ENCODE data around the gene INHBB.

INHBB gene

GRCh38 chr2:120334068-120334467 is 11.9 kb upstream of the INHBB start:
- Histone ChIP-seq H3K9me3 (ENCODE audit: control insufficient read depth in 5 of 5, low read length in 5 of 5) (peaks cover 0 to 4% (median 4%) of the 10 kb centered on the region in 5 donors), H3K27ac (ENCODE audit: low read depth, low read length) (no peak overlapping the region), H3K27me3 (ENCODE audit: control insufficient read depth in 5 of 5, insufficient read depth in 4 of 5, low read length in 5 of 5) (peaks cover 0 to 9% (median 0%) of the 10 kb centered on the region in 5 donors), H3K4me3 (ENCODE audit: low read depth in 1 of 5, low read length in 5 of 5) (no peak overlapping the region), H3K9ac (ENCODE audit: low read length in 5 of 5) (no peak overlapping the region), H3K36me3 (ENCODE audit: control insufficient read depth in 5 of 5, insufficient read depth in 5 of 5, low read length in 5 of 5) (no peaks in the 10 kb centered on the region), H3K4me1 (ENCODE audit: control insufficient read depth in 5 of 5, insufficient read depth in 5 of 5, low read length in 5 of 5) (no peaks in the 10 kb centered on the region)

- Histone ChIP-seq H3K9me3 (ENCODE audit: control insufficient read depth in 5 of 5, low read length in 5 of 5) (peaks cover 0 to 4% (median 4%) of the 10 kb centered on the region in 5 donors), H3K4me3 (ENCODE audit: low read depth in 1 of 5, low read length in 5 of 5) (no peak overlapping the region), H3K27me3 (ENCODE audit: control insufficient read depth in 5 of 5, insufficient read depth in 4 of 5, low read length in 5 of 5) (peaks cover 0 to 13% (median 0%) of the 10 kb centered on the region in 5 donors), H3K27ac (ENCODE audit: low read depth, low read length) (no peak overlapping the region), H3K36me3 (ENCODE audit: control insufficient read depth in 5 of 5, insufficient read depth in 5 of 5, low read length in 5 of 5) (no peaks in the 10 kb centered on the region), H3K4me1 (ENCODE audit: control insufficient read depth in 5 of 5, insufficient read depth in 5 of 5, low read length in 5 of 5) (no peaks in the 10 kb centered on the region), H3K9ac (ENCODE audit: low read length in 5 of 5) (no peak overlapping the region)
Observed at GRCh38 chr2:120336749-120337148, 9.2 kb upstream of the INHBB start.

GRCh38 chr2:120338015-120338414 is 7.9 kb upstream of the INHBB start:
- Histone ChIP-seq H3K4me1 (ENCODE audit: control insufficient read depth in 5 of 5, insufficient read depth in 5 of 5, low read length in 5 of 5) (peaks cover 0 to 7% (median under 1%) of the 10 kb centered on the region in 5 donors), H3K9ac (ENCODE audit: low read length in 5 of 5) (no peak overlapping the region), H3K27ac (ENCODE audit: low read depth, low read length) (no peak overlapping the region), H3K36me3 (ENCODE audit: control insufficient read depth in 5 of 5, insufficient read depth in 5 of 5, low read length in 5 of 5) (no peaks in the 10 kb centered on the region), H3K4me3 (ENCODE audit: low read depth in 1 of 5, low read length in 5 of 5) (no peak overlapping the region), H3K9me3 (ENCODE audit: control insufficient read depth in 5 of 5, low read length in 5 of 5) (peaks cover 0 to 4% (median 4%) of the 10 kb centered on the region in 5 donors), H3K27me3 (ENCODE audit: control insufficient read depth in 5 of 5, insufficient read depth in 4 of 5, low read length in 5 of 5) (peaks cover 0 to 16% (median 0%) of the 10 kb centered on the region in 5 donors)

GRCh38 chr2:120341977-120342376 is 4.0 kb upstream of the INHBB start:
- no peaks in the 10 kb centered on the region for H3K9me3 ChIP-seq (ENCODE audit: control insufficient read depth in 5 of 5, low read length in 5 of 5)
- H3K4me3 ChIP-seq (ENCODE audit: low read depth in 1 of 5, low read length in 5 of 5), result no peak overlapping the region
- peaks cover 0 to 13% (median 0%) of the 10 kb centered on the region in 5 donors for H3K27me3 ChIP-seq (ENCODE audit: control insufficient read depth in 5 of 5, insufficient read depth in 4 of 5, low read length in 5 of 5)
- H3K4me1 ChIP-seq (ENCODE audit: control insufficient read depth in 5 of 5, insufficient read depth in 5 of 5, low read length in 5 of 5), result peaks cover 4 to 35% (median 21%) of the 10 kb centered on the region in 5 donors
- H3K9ac ChIP-seq (ENCODE audit: low read length in 5 of 5), result no peak overlapping the region
- no peak overlapping the region for H3K27ac ChIP-seq (ENCODE audit: low read depth, low read length)
- H3K36me3 ChIP-seq (ENCODE audit: control insufficient read depth in 5 of 5, insufficient read depth in 5 of 5, low read length in 5 of 5), result no peaks in the 10 kb centered on the region

- Histone ChIP-seq H3K4me3 (ENCODE audit: low read depth in 1 of 5, low read length in 5 of 5) (no peak overlapping the region), H3K36me3 (ENCODE audit: control insufficient read depth in 5 of 5, insufficient read depth in 5 of 5, low read length in 5 of 5) (no peaks in the 10 kb centered on the region), H3K9me3 (ENCODE audit: control insufficient read depth in 5 of 5, low read length in 5 of 5) (no peaks in the 10 kb centered on the region), H3K4me1 (ENCODE audit: control insufficient read depth in 5 of 5, insufficient read depth in 5 of 5, low read length in 5 of 5) (peaks cover 4 to 40% (median 25%) of the 10 kb centered on the region in 5 donors), H3K9ac (ENCODE audit: low read length in 5 of 5) (no peak overlapping the region), H3K27ac (ENCODE audit: low read depth, low read length) (no peak overlapping the region), H3K27me3 (ENCODE audit: control insufficient read depth in 5 of 5, insufficient read depth in 4 of 5, low read length in 5 of 5) (peaks cover 0 to 13% (median 0%) of the 10 kb centered on the region in 5 donors)
Observed at GRCh38 chr2:120342446-120342845, 3.5 kb upstream of the INHBB start.

GRCh38 chr2:120343100-120343432 is 2.9 kb upstream of the INHBB start:
- H3K4me3 ChIP-seq (ENCODE audit: low read depth in 1 of 5, low read length in 5 of 5), result peak overlapping the region in 1 of 5 donors; percentile 79
- no peaks in the 10 kb centered on the region for H3K36me3 ChIP-seq (ENCODE audit: control insufficient read depth in 5 of 5, insufficient read depth in 5 of 5, low read length in 5 of 5)
- H3K9me3 ChIP-seq (ENCODE audit: control insufficient read depth in 5 of 5, low read length in 5 of 5), result no peaks in the 10 kb centered on the region
- peak overlapping the region; percentile 84 for H3K27ac ChIP-seq (ENCODE audit: low read depth, low read length)
- H3K9ac ChIP-seq (ENCODE audit: low read length in 5 of 5), result peak overlapping the region in 2 of 5 donors; percentile 1 to 33
- peaks cover 4 to 46% (median 31%) of the 10 kb centered on the region in 5 donors for H3K4me1 ChIP-seq (ENCODE audit: control insufficient read depth in 5 of 5, insufficient read depth in 5 of 5, low read length in 5 of 5)
- H3K27me3 ChIP-seq (ENCODE audit: control insufficient read depth in 5 of 5, insufficient read depth in 4 of 5, low read length in 5 of 5), result peaks cover 0 to 13% (median 0%) of the 10 kb centered on the region in 5 donors

- peak overlapping the region; percentile 84 for H3K27ac ChIP-seq (ENCODE audit: low read depth, low read length)
- no peaks in the 10 kb centered on the region for H3K36me3 ChIP-seq (ENCODE audit: control insufficient read depth in 5 of 5, insufficient read depth in 5 of 5, low read length in 5 of 5)
- H3K27me3 ChIP-seq (ENCODE audit: control insufficient read depth in 5 of 5, insufficient read depth in 4 of 5, low read length in 5 of 5), result peaks cover 0 to 13% (median 0%) of the 10 kb centered on the region in 5 donors
- H3K9me3 ChIP-seq (ENCODE audit: control insufficient read depth in 5 of 5, low read length in 5 of 5), result no peaks in the 10 kb centered on the region
- peaks cover 6 to 51% (median 36%) of the 10 kb centered on the region in 5 donors for H3K4me1 ChIP-seq (ENCODE audit: control insufficient read depth in 5 of 5, insufficient read depth in 5 of 5, low read length in 5 of 5)
- H3K9ac ChIP-seq (ENCODE audit: low read length in 5 of 5), result peak overlapping the region in 4 of 5 donors; percentile 39 to 63 (median 60)
- H3K4me3 ChIP-seq (ENCODE audit: low read depth in 1 of 5, low read length in 5 of 5), result peak overlapping the region; percentile 45 to 79 (median 65)
Observed at GRCh38 chr2:120343433-120344105, 2.4 kb upstream of the INHBB start.

- no peaks in the 10 kb centered on the region for H3K9me3 ChIP-seq (ENCODE audit: control insufficient read depth in 5 of 5, low read length in 5 of 5)
- H3K36me3 ChIP-seq (ENCODE audit: control insufficient read depth in 5 of 5, insufficient read depth in 5 of 5, low read length in 5 of 5), result peaks cover 0 to 7% (median 6%) of the 10 kb centered on the region in 5 donors
- H3K4me3 ChIP-seq (ENCODE audit: low read depth in 1 of 5, low read length in 5 of 5), result peak overlapping the region; percentile 40 to 79 (median 71)
- peaks cover 6 to 58% (median 41%) of the 10 kb centered on the region in 5 donors for H3K4me1 ChIP-seq (ENCODE audit: control insufficient read depth in 5 of 5, insufficient read depth in 5 of 5, low read length in 5 of 5)
- peak overlapping the region; percentile 84 for H3K27ac ChIP-seq (ENCODE audit: low read depth, low read length)
- peaks cover 0 to 13% (median 0%) of the 10 kb centered on the region in 5 donors for H3K27me3 ChIP-seq (ENCODE audit: control insufficient read depth in 5 of 5, insufficient read depth in 4 of 5, low read length in 5 of 5)
- peak overlapping the region in 4 of 5 donors; percentile 41 to 71 (median 62) for H3K9ac ChIP-seq (ENCODE audit: low read length in 5 of 5)
Observed at GRCh38 chr2:120344214-120344975, 1.5 kb upstream of the INHBB start.

- Histone ChIP-seq H3K27me3 (ENCODE audit: control insufficient read depth in 5 of 5, insufficient read depth in 4 of 5, low read length in 5 of 5) (peaks cover 0 to 10% (median 0%) of the 10 kb centered on the region in 5 donors), H3K36me3 (ENCODE audit: control insufficient read depth in 5 of 5, insufficient read depth in 5 of 5, low read length in 5 of 5) (peaks cover 0 to 14% (median 13%) of the 10 kb centered on the region in 5 donors), H3K27ac (ENCODE audit: low read depth, low read length) (peak overlapping the region; percentile 84)
Observed at GRCh38 chr2:120344976-120345581, 857 bp upstream of the INHBB start.

More at GRCh38 chr2:120344976-120345581, 857 bp upstream of the INHBB start:
- Histone ChIP-seq H3K4me3 (ENCODE audit: low read depth in 1 of 5, low read length in 5 of 5) (peak overlapping the region; percentile 40 to 79 (median 71)), H3K9ac (ENCODE audit: low read length in 5 of 5) (peak overlapping the region in 2 of 5 donors; percentile 41 to 71), H3K9me3 (ENCODE audit: control insufficient read depth in 5 of 5, low read length in 5 of 5) (no peaks in the 10 kb centered on the region), H3K4me1 (ENCODE audit: control insufficient read depth in 5 of 5, insufficient read depth in 5 of 5, low read length in 5 of 5) (peaks cover 6 to 58% (median 41%) of the 10 kb centered on the region in 5 donors)

Data from subcutaneous abdominal adipose tissue (tissue), 5 donors.